B cell (primary cell): ENCODE data around the gene ATR. TPM values are rescaled to one million over a fixed set of nuclear protein-coding genes. Genes with fewer than 3 reads are reported as not detected.

Experiments
- ATAC-seq: fragments of 200-7000 bp; cut with Tn5 transposase; one replicate; pipeline ENCODE4 v1.10.0; 2021; ENCODE audit warnings: low read depth, mild to moderate bottlenecking, moderate number of reproducible peaks, moderate library complexity
- CTCF ChIA-PET: fragments of 350-600 bp; sonication (Branson Sonifier 250); formaldehyde crosslinking; loops from one replicate; lab custom pipeline; 2021; ENCODE audit warnings: antibody characterized with exemption, inconsistent platforms; lab: Charles Lee
- POLR2A ChIA-PET: fragments of 350-600 bp; sonication (Branson Sonifier 250); formaldehyde crosslinking; loops from one replicate; lab custom pipeline; 2021; ENCODE audit warnings: antibody characterized with exemption; lab: Charles Lee
- DNase-seq: peaks from one replicate; pipeline ENCODE4 v3.0.0; 2013
- H2AFZ ChIP-seq: 2 replicates; pipeline ENCODE4 v1.6.1; 2012; ENCODE audit warnings: mild to moderate bottlenecking, low read depth, low read length; ENCODE audit not compliant: insufficient read depth, poor library complexity, severe bottlenecking
- H3K27ac ChIP-seq, 2 donors: 1 replicate in 1 of 2; 2 replicates in 1 of 2; pipeline ENCODE4 v1.5.1; 2012 to 2013; ENCODE audit warnings: low read length in 2 of 2, mild to moderate bottlenecking in 2 of 2, moderate library complexity in 1 of 2
- H3K27me3 ChIP-seq, 4 experiments: fragments of 200-600 bp in 1 of 4; sonication (generic) in 1 of 4; replicated peaks in 1 of 4; 1 replicate in 2 of 4; 2 replicates in 2 of 4; pipeline versions ENCODE4 v1.6.1 to v1.7.0; 2013 to 2016; ENCODE audit warnings: low read length in 3 of 4, mild to moderate bottlenecking in 2 of 4, mixed read lengths in 1 of 4, moderate library complexity in 1 of 4; ENCODE audit not compliant: insufficient read depth in 4 of 4, control insufficient read depth in 3 of 4; ENCODE audit errors: control extremely low read depth in 1 of 4
- H3K36me3 ChIP-seq, 2 experiments: replicated peaks in 1 of 2; 1 replicate in 1 of 2; 2 replicates in 1 of 2; pipeline versions ENCODE4 v1.6.1 to v1.7.1; 2013; ENCODE audit warnings: low read length in 1 of 2; ENCODE audit not compliant: insufficient read depth in 2 of 2, control insufficient read depth in 1 of 2; ENCODE audit errors: control extremely low read depth in 1 of 2, extremely low read depth in 1 of 2
- H3K4me1 ChIP-seq, 2 donors: fragments of 200-600 bp in 1 of 2; sonication (generic) in 1 of 2; 1 replicate in 1 of 2; 2 replicates in 1 of 2; pipeline versions ENCODE4 v1.5.1 to v1.6.1; 2013 to 2017; ENCODE audit warnings: low read length in 2 of 2; ENCODE audit not compliant: control insufficient read depth in 2 of 2, insufficient read depth in 2 of 2
- H3K4me2 ChIP-seq: replicated peaks from 2 replicates; pipeline ENCODE3; 2012; ENCODE audit warnings: mild to moderate bottlenecking, low read depth, low read length; ENCODE audit not compliant: poor library complexity, severe bottlenecking
- H3K4me3 ChIP-seq, 5 experiments: fragments of 200-600 bp in 1 of 5; sonication (generic) in 1 of 5; 1 replicate in 3 of 5; 2 replicates in 2 of 5; pipeline versions ENCODE4 v1.5.1 to v1.7.0; 2011 to 2016; ENCODE audit warnings: low read length in 4 of 5, mild to moderate bottlenecking in 4 of 5, low read depth in 2 of 5, control low read depth in 1 of 5, moderate library complexity in 1 of 5; ENCODE audit not compliant: insufficient read depth in 1 of 5; ENCODE audit errors: control extremely low read depth in 1 of 5, extremely low read depth in 1 of 5
- H3K79me2 ChIP-seq: fragments of 200-600 bp; sonication (generic); one replicate; pipeline ENCODE4 v1.6.0; 2016; ENCODE audit warnings: low read length; ENCODE audit not compliant: control insufficient read depth, insufficient read depth
- H3K9ac ChIP-seq: fragments of 200-600 bp; sonication (generic); 2 replicates; pipeline ENCODE4 v1.6.1; 2017; ENCODE audit warnings: mild to moderate bottlenecking, low read length, moderate library complexity
- H3K9me3 ChIP-seq, 3 donors: one replicate each; pipeline versions ENCODE4 v1.6.1 to v1.7.1; 2013; ENCODE audit warnings: low read length in 2 of 3; ENCODE audit not compliant: control insufficient read depth in 2 of 3, insufficient read depth in 1 of 3; ENCODE audit errors: control extremely low read depth in 1 of 3
- H4K20me1 ChIP-seq: 2 replicates; pipeline ENCODE4 v1.6.0; 2012; ENCODE audit warnings: mild to moderate bottlenecking, low read length; ENCODE audit not compliant: insufficient read depth, control insufficient read depth, poor library complexity, severe bottlenecking
- H3K27ac Mint-ChIP-seq: one replicate; pipeline ENCODE4 v1.8.0; 2021; ENCODE audit warnings: mixed read lengths
- H3K27me3 Mint-ChIP-seq: one replicate; pipeline ENCODE4 v1.8.0; 2021; ENCODE audit warnings: mixed read lengths
- H3K4me1 Mint-ChIP-seq: one replicate; pipeline ENCODE4 v1.8.0; 2021; ENCODE audit warnings: mixed read lengths
- H3K4me3 Mint-ChIP-seq: one replicate; pipeline ENCODE4 v1.8.0; 2021; ENCODE audit warnings: mixed read lengths
- H3K9me3 Mint-ChIP-seq: one replicate; pipeline ENCODE4 v1.8.0; 2022; ENCODE audit warnings: mixed read lengths; ENCODE audit not compliant: insufficient read depth
- CTCF ChIP-seq: fragments of 200-600 bp; IDR thresholded peaks from one replicate; pipeline ENCODE4 v1.8.0; 2022; ENCODE audit warnings: antibody characterized with exemption, mild to moderate bottlenecking
- EZH2 ChIP-seq: IDR thresholded peaks from 2 replicates; pipeline ENCODE4 v1.6.1; 2012; ENCODE audit warnings: borderline replicate concordance, low read depth, mild to moderate bottlenecking, moderate library complexity, low read length; ENCODE audit not compliant: insufficient read depth, poor library complexity, severe bottlenecking
- WGBS: methylation state at CpG from one replicate; pipeline ENCODE4 v1.1.5; 2013; ENCODE audit warnings: missing lambda C conversion rate; ENCODE audit not compliant: insufficient coverage; 5-methylcytosine and 5-hydroxymethylcytosine counted together
- intact Hi-C: fragments of 100-400 bp; cut with micrococcal nuclease; formaldehyde crosslinking; loops from one replicate; pipeline ENCODE4 v1.10.0; 2022
- polyA plus RNA-seq: library from polyadenylated mRNA; depleted of rRNA; stranded (reverse); fragments of >200 nt; gene quantifications from 2 replicates; pipeline ENCODE4 v1.2.3, GENCODE V29; 2012
- total RNA-seq, 2 donors: library from RNA; stranded (reverse); fragments of 120-200 nt in 1 of 2; gene quantifications; 1 replicate in 1 of 2; 2 replicates in 1 of 2; pipeline versions ENCODE4 v1.2.3 to v1.2.4, GENCODE V29; 2013 to 2022

The ATR gene
- total and polyA plus RNA-seq, 2 donors (not counting 1 experiment from before 2014, with no cell fraction given): 17.1 to 46.7 TPM

- Histone ChIP-seq H3K27me3 (no peaks in the 10 kb centered on the region), H3K79me2 (no peaks in the 10 kb centered on the region), H3K4me1 (no peaks in the 10 kb centered on the region), H3K27ac (no peak overlapping the region), H4K20me1 (no peaks in the 10 kb centered on the region), H3K4me2 (no peak overlapping the region), H3K9me3 (no peaks in the 10 kb centered on the region), H2AFZ (no peak overlapping the region), H3K9ac (no peak overlapping the region), H3K4me3 (no peak overlapping the region), H3K36me3 (no peaks in the 10 kb centered on the region)
- DNase-seq (no peak), ATAC-seq (no peak)
- H3K27ac Mint-ChIP-seq: no peak overlapping the region
- POLR2A ChIA-PET: no interaction called here
- CTCF ChIA-PET: no interaction called here
- H3K4me1 Mint-ChIP-seq: no peaks in the 10 kb centered on the region
- H3K27me3 Mint-ChIP-seq: peaks cover 3% of the 10 kb centered on the region
- H3K9me3 Mint-ChIP-seq: no peaks in the 10 kb centered on the region
- intact Hi-C loops: no loop called here
- TF ChIP-seq EZH2 (no peak), CTCF (no peak)
- WGBS: no CpG with 5 or more reads among the region's 2 CpGs
- H3K4me3 Mint-ChIP-seq: no peak overlapping the region
These were observed 46.6 kb upstream of the ATR start for GRCh38 chr3:142625153-142625440.

- CTCF ChIA-PET: interaction anchor here (0.6 kb wide), 1 partner anchor 1352 kb away, joined by 3 read pairs; no protein-coding TSS in a partner anchor
- WGBS: 100% methylated on average over 1 of the region's 2 CpGs
These were observed 46.0 kb upstream of the ATR start for GRCh38 chr3:142624341-142625152.

More at GRCh38 chr3:142624341-142625152, 46.0 kb upstream of the ATR start:
- Histone ChIP-seq H3K9ac (no peak overlapping the region), H3K9me3 (no peaks in the 10 kb centered on the region), H3K4me3 (no peak overlapping the region), H3K4me1 (no peaks in the 10 kb centered on the region), H2AFZ (no peak overlapping the region), H4K20me1 (no peaks in the 10 kb centered on the region), H3K27ac (no peak overlapping the region), H3K36me3 (no peaks in the 10 kb centered on the region), H3K4me2 (no peak overlapping the region), H3K79me2 (no peaks in the 10 kb centered on the region), H3K27me3 (no peaks in the 10 kb centered on the region)
- POLR2A ChIA-PET: no interaction called here
- Mint-ChIP-seq H3K4me1 (no peaks in the 10 kb centered on the region), H3K27ac (no peak overlapping the region), H3K4me3 (no peak overlapping the region), H3K27me3 (no peaks in the 10 kb centered on the region), H3K9me3 (no peaks in the 10 kb centered on the region)
- intact Hi-C loops: no loop called here
- DNase-seq (no peak), ATAC-seq (no peak)
- TF ChIP-seq CTCF (no peak), EZH2 (no peak)
